ENCODE data around the gene KMT2E. TPM values are rescaled to one million over a fixed set of nuclear protein-coding genes. Genes with fewer than 3 reads are reported as not detected.

Gene KMT2E
- total and polyA plus RNA-seq, 2 donors (not counting 1 experiment from before 2014, with no cell fraction given): 32.4 to 328 TPM

DNA sequence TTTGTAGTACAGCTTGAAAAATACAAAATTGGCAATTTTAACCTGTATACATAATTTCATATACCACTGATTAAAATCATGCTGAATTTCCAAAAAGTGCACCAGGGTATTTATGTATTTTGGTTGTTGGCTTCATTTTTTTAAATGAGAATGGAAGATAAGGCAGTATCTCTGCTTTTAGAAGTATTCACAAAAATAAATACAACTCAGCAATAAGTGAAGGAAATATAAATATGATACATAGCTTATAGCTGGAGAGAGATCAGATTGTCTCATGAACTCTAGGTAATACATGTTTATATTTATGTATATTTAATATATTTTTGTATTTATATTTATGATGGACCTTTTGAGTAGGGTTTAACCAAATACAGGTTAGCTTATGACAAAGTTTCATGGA lies 81.0 kb downstream of the KMT2E start:
- Histone ChIP-seq H3K4me2 (replicated peaks; ENCODE audit: low read depth, low read length, poor library complexity, severe bottlenecking) (no peak overlapping the region), H3K4me3 (ENCODE audit: control extremely low read depth in 1 of 5, extremely low read depth in 1 of 5, insufficient read depth in 1 of 5, low read depth in 2 of 5, low read length in 4 of 5) (no peak overlapping the region), H3K27me3 (replicated peaks in 1 of 4; ENCODE audit: control extremely low read depth in 1 of 4, control insufficient read depth in 3 of 4, insufficient read depth in 4 of 4, low read length in 3 of 4) (no peaks in the 10 kb centered on the region), H2AFZ (ENCODE audit: insufficient read depth, low read depth, low read length, poor library complexity, severe bottlenecking) (no peak overlapping the region), H3K79me2 (ENCODE audit: control insufficient read depth, insufficient read depth, low read length) (peaks cover 13% of the 10 kb centered on the region), H3K36me3 (replicated peaks in 1 of 2; ENCODE audit: control extremely low read depth in 1 of 2, control insufficient read depth in 1 of 2, extremely low read depth in 1 of 2, insufficient read depth in 2 of 2, low read length in 1 of 2) (peaks cover 8 to 71% of the 10 kb centered on the region in 2 experiments), H3K9me3 (ENCODE audit: control extremely low read depth in 1 of 3, control insufficient read depth in 2 of 3, insufficient read depth in 1 of 3, low read length in 2 of 3) (no peaks in the 10 kb centered on the region), H3K27ac (ENCODE audit: low read length in 2 of 2) (no peak overlapping the region), H4K20me1 (ENCODE audit: control insufficient read depth, insufficient read depth, low read length, poor library complexity, severe bottlenecking) (no peaks in the 10 kb centered on the region), H3K9ac (ENCODE audit: low read length) (no peak overlapping the region), H3K4me1 (ENCODE audit: control insufficient read depth in 2 of 2, insufficient read depth in 2 of 2, low read length in 2 of 2) (no peaks in the 10 kb centered on the region)
- Mint-ChIP-seq H3K27ac (no peak overlapping the region), H3K4me3 (no peak overlapping the region), H3K9me3 (ENCODE audit: insufficient read depth) (no peaks in the 10 kb centered on the region), H3K4me1 (peaks cover 8% of the 10 kb centered on the region), H3K27me3 (no peaks in the 10 kb centered on the region)
- DNase-seq: no peak
- intact Hi-C loops (cut with micrococcal nuclease): loop anchor here (5.0 kb wide), 1 partner anchor 38 kb away; no protein-coding TSS in a partner anchor
- ChIA-PET CTCF (interaction anchor here (1.9 kb wide), 1 partner anchor 114 kb away, joined by 4 read pairs; no protein-coding TSS in a partner anchor), POLR2A (no interaction called here)
- ATAC-seq (ENCODE audit: low read depth): no peak
- TF ChIP-seq EZH2 (IDR thresholded peaks at IDR 0.05; ENCODE audit: borderline replicate concordance, insufficient read depth, low read depth, low read length, poor library complexity, severe bottlenecking): no peak
- TF ChIP-seq, protein P1, sequence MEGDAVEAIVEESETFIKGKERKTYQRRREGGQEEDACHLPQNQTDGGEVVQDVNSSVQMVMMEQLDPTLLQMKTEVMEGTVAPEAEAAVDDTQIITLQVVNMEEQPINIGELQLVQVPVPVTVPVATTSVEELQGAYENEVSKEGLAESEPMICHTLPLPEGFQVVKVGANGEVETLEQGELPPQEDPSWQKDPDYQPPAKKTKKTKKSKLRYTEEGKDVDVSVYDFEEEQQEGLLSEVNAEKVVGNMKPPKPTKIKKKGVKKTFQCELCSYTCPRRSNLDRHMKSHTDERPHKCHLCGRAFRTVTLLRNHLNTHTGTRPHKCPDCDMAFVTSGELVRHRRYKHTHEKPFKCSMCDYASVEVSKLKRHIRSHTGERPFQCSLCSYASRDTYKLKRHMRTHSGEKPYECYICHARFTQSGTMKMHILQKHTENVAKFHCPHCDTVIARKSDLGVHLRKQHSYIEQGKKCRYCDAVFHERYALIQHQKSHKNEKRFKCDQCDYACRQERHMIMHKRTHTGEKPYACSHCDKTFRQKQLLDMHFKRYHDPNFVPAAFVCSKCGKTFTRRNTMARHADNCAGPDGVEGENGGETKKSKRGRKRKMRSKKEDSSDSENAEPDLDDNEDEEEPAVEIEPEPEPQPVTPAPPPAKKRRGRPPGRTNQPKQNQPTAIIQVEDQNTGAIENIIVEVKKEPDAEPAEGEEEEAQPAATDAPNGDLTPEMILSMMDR (IDR thresholded peaks at IDR 0.05): no peak

DNA sequence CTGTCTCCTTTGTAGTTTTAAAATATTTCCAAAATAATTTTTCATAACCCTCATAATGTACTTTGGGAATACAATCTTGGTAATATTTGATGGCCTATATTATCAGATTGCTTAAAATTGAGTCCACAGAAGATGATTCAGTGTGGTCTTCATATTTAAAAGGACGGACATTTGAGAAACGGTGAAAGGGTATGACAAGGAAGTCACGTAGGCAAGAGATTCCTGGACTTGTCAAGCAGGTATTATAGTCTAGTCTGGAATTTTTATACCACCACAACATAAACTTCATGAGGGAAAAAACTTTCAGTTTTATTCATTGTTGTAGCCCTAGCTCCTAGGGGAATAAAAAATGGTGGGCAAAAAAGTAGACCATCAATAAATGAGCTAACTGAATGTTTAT lies 82.3 kb downstream of the KMT2E start:
- Histone ChIP-seq H2AFZ (ENCODE audit: insufficient read depth, low read depth, low read length, poor library complexity, severe bottlenecking) (no peak overlapping the region), H4K20me1 (ENCODE audit: control insufficient read depth, insufficient read depth, low read length, poor library complexity, severe bottlenecking) (no peaks in the 10 kb centered on the region), H3K4me1 (ENCODE audit: control insufficient read depth in 2 of 2, insufficient read depth in 2 of 2, low read length in 2 of 2) (no peaks in the 10 kb centered on the region), H3K27me3 (replicated peaks in 1 of 4; ENCODE audit: control extremely low read depth in 1 of 4, control insufficient read depth in 3 of 4, insufficient read depth in 4 of 4, low read length in 3 of 4) (no peaks in the 10 kb centered on the region), H3K9me3 (ENCODE audit: control extremely low read depth in 1 of 3, control insufficient read depth in 2 of 3, insufficient read depth in 1 of 3, low read length in 2 of 3) (no peaks in the 10 kb centered on the region), H3K4me2 (replicated peaks; ENCODE audit: low read depth, low read length, poor library complexity, severe bottlenecking) (no peak overlapping the region), H3K4me3 (ENCODE audit: control extremely low read depth in 1 of 5, extremely low read depth in 1 of 5, insufficient read depth in 1 of 5, low read depth in 2 of 5, low read length in 4 of 5) (no peak overlapping the region), H3K36me3 (replicated peaks in 1 of 2; ENCODE audit: control extremely low read depth in 1 of 2, control insufficient read depth in 1 of 2, extremely low read depth in 1 of 2, insufficient read depth in 2 of 2, low read length in 1 of 2) (peaks cover 15 to 61% of the 10 kb centered on the region in 2 experiments), H3K79me2 (ENCODE audit: control insufficient read depth, insufficient read depth, low read length) (peaks cover 13% of the 10 kb centered on the region), H3K27ac (ENCODE audit: low read length in 2 of 2) (no peak overlapping the region), H3K9ac (ENCODE audit: low read length) (no peak overlapping the region)
- WGBS (ENCODE audit: insufficient coverage): no CpG with 5 or more reads among the region's 3 CpGs
- Mint-ChIP-seq H3K27me3 (no peaks in the 10 kb centered on the region), H3K9me3 (ENCODE audit: insufficient read depth) (no peaks in the 10 kb centered on the region), H3K4me3 (no peak overlapping the region), H3K4me1 (peaks cover 13% of the 10 kb centered on the region), H3K27ac (no peak overlapping the region)
- CTCF ChIA-PET: interaction anchor here (1.9 kb wide), 1 partner anchor 115 kb away, joined by 4 read pairs; no protein-coding TSS in a partner anchor
- POLR2A ChIA-PET: interaction anchor here (0.6 kb wide), 1 partner anchor 38 kb away, joined by 3 read pairs; no protein-coding TSS in a partner anchor
- intact Hi-C loops (cut with micrococcal nuclease): loop anchor here (5.0 kb wide), 1 partner anchor 39 kb away; no protein-coding TSS in a partner anchor
- DNase-seq: no peak
- TF ChIP-seq EZH2 (IDR thresholded peaks at IDR 0.05; ENCODE audit: borderline replicate concordance, insufficient read depth, low read depth, low read length, poor library complexity, severe bottlenecking): no peak
- TF ChIP-seq, protein P1 (IDR thresholded peaks at IDR 0.05): no peak
- no peak for ATAC-seq (ENCODE audit: low read depth)
